Spleen (tissue), 11 donors: Measurements from ENCODE around the gene PSMD1. TPM values are rescaled to one million over a fixed set of nuclear protein-coding genes. Genes with fewer than 3 reads are reported as not detected.
A peak's percentile ranks its signal among the peaks of the same experiment; 100 is the strongest.

Experiments
- DNase-seq: peaks from one replicate; pipeline ENCODE4 v3.0.0-alpha.2; 2020
- H3K27ac ChIP-seq, 8 donors: fragments of 200-600 bp; sonication (generic) in 7 of 8; 1 replicate in 4 of 8; 2 replicates in 4 of 8; pipeline versions ENCODE4 v1.5.0 to v1.8.0; 2016 to 2021; ENCODE audit warnings: inconsistent platforms in 4 of 8, mild to moderate bottlenecking in 4 of 8, moderate library complexity in 1 of 8
- H3K27me3 ChIP-seq, 7 donors: fragments of 200-600 bp; sonication (generic) in 6 of 7; replicated peaks in 1 of 7; 1 replicate in 4 of 7; 2 replicates in 3 of 7; pipeline versions ENCODE4 v1.5.0 to v1.8.0; 2016 to 2021; ENCODE audit warnings: inconsistent platforms in 3 of 7, mild to moderate bottlenecking in 1 of 7
- H3K36me3 ChIP-seq, 6 donors: fragments of 200-600 bp; sonication (generic) in 5 of 6; 1 replicate in 4 of 6; 2 replicates in 2 of 6; pipeline versions ENCODE4 v1.5.0 to v1.8.0; 2016 to 2021; ENCODE audit warnings: inconsistent platforms in 2 of 6
- H3K4me1 ChIP-seq, 6 donors: fragments of 200-600 bp; sonication (generic) in 5 of 6; 1 replicate in 3 of 6; 2 replicates in 3 of 6; pipeline versions ENCODE4 v1.5.0 to v1.8.0; 2016 to 2021; ENCODE audit warnings: inconsistent platforms in 3 of 6
- H3K4me3 ChIP-seq, 8 donors: fragments of 200-600 bp; sonication (generic) in 7 of 8; 1 replicate in 4 of 8; 2 replicates in 4 of 8; pipeline versions ENCODE4 v1.5.0 to v1.8.0; 2016 to 2021; ENCODE audit warnings: inconsistent platforms in 4 of 8, mild to moderate bottlenecking in 4 of 8, moderate library complexity in 2 of 8
- H3K9me3 ChIP-seq, 8 donors: fragments of 200-600 bp; sonication (generic) in 7 of 8; 1 replicate in 4 of 8; 2 replicates in 4 of 8; pipeline versions ENCODE4 v1.5.0 to v1.8.0; 2016 to 2021; ENCODE audit warnings: inconsistent platforms in 4 of 8
- CTCF ChIP-seq, 11 experiments: fragments of 200-600 bp in 7 of 11; fragments of 450-650 bp in 4 of 11; sonication (generic) in 4 of 11; IDR thresholded peaks in 8 of 11; conservative IDR thresholded peaks in 3 of 11; 1 replicate in 7 of 11; 2 replicates in 4 of 11; pipeline versions ENCODE4 v1.4.0 to v1.8.0; 2016 to 2021; ENCODE audit warnings: antibody characterized with exemption in 11 of 11, inconsistent platforms in 4 of 11, mild to moderate bottlenecking in 1 of 11
- POLR2A ChIP-seq, 3 donors: fragments of 450-650 bp; IDR thresholded peaks; one replicate each; pipeline ENCODE4 v1.5.1; 2017; ENCODE audit warnings: antibody characterized with exemption in 3 of 3, mild to moderate bottlenecking in 1 of 3
- POLR2AphosphoS5 ChIP-seq, 3 donors: sonication (generic); formaldehyde crosslinking; IDR thresholded peaks; one replicate each; pipeline ENCODE4 v1.5.1; 2017; ENCODE audit warnings: antibody characterized with exemption in 3 of 3
- WGBS, 5 donors: extraction: QIAGEN DNeasy Blood & Tissue Kit in 3 of 5; methylation state at CpG; one replicate each; pipeline versions ENCODE4 v1.1.5 to v1.1.7; 2013 to 2018; 5-methylcytosine and 5-hydroxymethylcytosine counted together
- intact Hi-C: fragments of 100-400 bp; cut with DNase I; formaldehyde crosslinking; loops from one replicate; pipeline ENCODE4 v1.15.0; 2023; ENCODE audit warnings: low total_unique reads
- polyA plus RNA-seq, 3 donors: library from polyadenylated mRNA; stranded (reverse); fragments of 200-250 nt; gene quantifications; one replicate each; pipeline ENCODE4 v1.2.1, GENCODE V29; 2013
- total RNA-seq, 7 donors: library from RNA; depleted of rRNA in 3 of 7; stranded (reverse); fragments of >200 nt in 3 of 7; fragmentation: NEBNext Ultra II Directional in 4 of 7; extraction: Animal tissue kit (Norgen Biotek cat#: 25700) in 4 of 7; gene quantifications; one replicate each; pipeline versions ENCODE4 v1.1.0 to v1.2.1, GENCODE V29; 2016 to 2021
- donor health status: healthy with polysubstance abuse.
- donor health status: DM: no; HTN: no; CAD: no; lungs with moderate emphysema.
- donor health status: DM: no; HTN: no; CAD: no.
- donor health status: Bipolar disorder and iron deficiency.
- donor health status: healthy.
- donor health status: DM: no; HTN: no; CAD: no.
- donor health status: DM: yes; HTN: yes; CAD: no.

PSMD1 gene
- total and polyA plus RNA-seq, 10 donors, result 21.2 to 81.2 (median 53.4) TPM

DNA sequence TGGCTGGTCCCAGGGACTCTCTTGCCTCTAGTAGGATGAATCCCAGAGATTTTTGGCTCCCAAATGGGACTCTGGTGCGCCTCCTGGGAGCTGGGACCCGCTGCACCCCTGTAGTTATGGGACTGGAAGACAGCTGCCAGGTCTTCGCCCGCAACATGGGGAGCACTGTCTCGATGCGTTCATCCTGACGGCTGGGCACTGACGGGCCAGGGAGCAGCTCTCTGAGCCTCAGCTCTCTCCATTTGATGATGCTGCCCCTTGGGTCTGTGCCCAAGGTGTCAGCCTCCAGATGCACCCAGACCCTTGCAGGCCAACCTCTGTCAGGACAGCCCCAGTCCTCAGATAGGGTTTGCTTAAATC lies 132.5 kb downstream of the PSMD1 start:
- peaks cover 0 to 54% (median 25%) of the 10 kb centered on the region in 6 donors for H3K4me1 ChIP-seq
- H3K4me3 ChIP-seq, result no peak overlapping the region
- intact Hi-C loops, result no loop called here
- no peak for DNase-seq
- H3K36me3 ChIP-seq, result no peaks in the 10 kb centered on the region
- peaks cover 0 to 27% (median 6%) of the 10 kb centered on the region in 7 donors for H3K27me3 ChIP-seq
- TF ChIP-seq CTCF (IDR thresholded peaks at IDR 0.05 in 8 of 11, conservative IDR thresholded peaks at IDR 0.05 in 3 of 11) (no peak), POLR2AphosphoS5 (IDR thresholded peaks at IDR 0.05) (no peak), POLR2A (IDR thresholded peaks at IDR 0.05) (no peak)
- H3K27ac ChIP-seq, result peak overlapping the region in 5 of 8 donors; percentile 82 to 87 (median 85)
- WGBS, 5 donors, result 89 to 95% (median 95%) methylated on average over 8 of the region's 8 CpGs
- H3K9me3 ChIP-seq, result no peaks in the 10 kb centered on the region

DNA sequence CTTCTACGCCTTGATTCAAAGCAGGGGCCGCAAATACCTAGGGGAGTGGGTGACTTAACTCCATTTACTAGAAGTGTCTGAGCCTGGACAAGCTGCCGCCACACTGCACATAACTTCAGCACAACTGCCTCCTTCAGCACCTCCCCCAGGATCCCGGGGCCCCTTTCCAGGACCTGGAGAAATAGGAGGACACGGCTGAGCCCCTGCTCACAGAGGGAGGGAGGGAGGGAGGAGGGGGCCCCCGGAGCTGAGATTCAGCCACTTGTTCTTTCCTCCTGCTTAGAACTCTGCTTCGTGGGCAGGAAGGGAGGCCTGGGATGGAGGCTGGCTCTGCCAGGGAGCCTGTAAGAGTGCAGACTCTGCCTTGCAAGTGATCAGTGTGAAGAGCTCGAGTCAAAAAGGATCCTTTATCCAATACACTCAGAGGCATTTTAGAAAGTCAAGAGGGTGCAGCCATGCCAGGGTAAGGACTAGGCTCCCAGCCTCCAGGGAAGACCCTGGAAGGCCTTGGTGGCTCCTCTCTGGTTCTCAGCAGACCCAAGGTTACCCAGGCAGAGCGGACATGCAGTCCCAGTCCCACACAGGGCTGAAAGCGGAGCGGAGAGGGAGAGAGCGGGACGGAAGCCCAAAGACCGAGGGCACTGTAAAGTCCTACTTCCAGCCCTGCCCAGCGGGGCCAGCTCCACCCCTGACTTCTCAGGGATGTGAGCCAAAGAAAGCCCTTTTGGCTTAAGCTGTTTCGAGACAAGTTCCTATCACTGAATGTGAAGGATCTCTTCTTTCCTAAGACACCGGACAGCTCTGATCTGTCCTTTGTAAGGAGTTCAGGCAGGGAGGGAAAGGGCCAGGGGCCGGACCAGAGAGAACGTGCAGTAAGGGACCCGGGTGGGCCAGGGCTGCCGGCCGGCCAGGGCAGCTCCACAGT lies 133.2 kb downstream of the PSMD1 start:
- no peaks in the 10 kb centered on the region for H3K9me3 ChIP-seq
- 71 to 80% (median 72%) methylated on average over 22 of the region's 22 CpGs for WGBS, 5 donors
- H3K27me3 ChIP-seq, result peaks cover 0 to 27% (median 6%) of the 10 kb centered on the region in 7 donors
- intact Hi-C loops, result loop anchor here (10.0 kb wide), 1 partner anchor 85 kb away; no protein-coding TSS in a partner anchor
- no peaks in the 10 kb centered on the region for H3K36me3 ChIP-seq
- H3K4me3 ChIP-seq, result peak overlapping the region in 5 of 8 donors; percentile 9 to 53 (median 25)
- no peak for DNase-seq
- no peak for TF ChIP-seq POLR2A (IDR thresholded peaks at IDR 0.05)
- peak in 2 of 3 donors; percentile 48 to 51 for TF ChIP-seq POLR2AphosphoS5 (IDR thresholded peaks at IDR 0.05)
- peak overlapping the region; percentile 28 to 87 (median 84) for H3K27ac ChIP-seq
- peaks cover 0 to 47% (median 22%) of the 10 kb centered on the region in 6 donors for H3K4me1 ChIP-seq

GRCh38 chr2:231190531-231191197 lies 134.0 kb downstream of the PSMD1 start:
- DNase-seq, result no peak
- Histone ChIP-seq H3K4me1 (peaks cover 0 to 39% (median 13%) of the 10 kb centered on the region in 6 donors), H3K9me3 (no peaks in the 10 kb centered on the region), H3K27me3 (peaks cover 0 to 27% (median 6%) of the 10 kb centered on the region in 7 donors), H3K36me3 (no peaks in the 10 kb centered on the region), H3K27ac (peak overlapping the region; percentile 28 to 87 (median 84)), H3K4me3 (peak overlapping the region in 5 of 8 donors; percentile 9 to 53 (median 25))
- intact Hi-C loops, result loop anchor here (10.0 kb wide), 1 partner anchor 86 kb away; no protein-coding TSS in a partner anchor
- TF ChIP-seq POLR2AphosphoS5 (IDR thresholded peaks at IDR 0.05), result peak in 2 of 3 donors; percentile 38 to 80
- TF ChIP-seq CTCF (IDR thresholded peaks at IDR 0.05 in 8 of 11, conservative IDR thresholded peaks at IDR 0.05 in 3 of 11), result no peak
- no peak for TF ChIP-seq POLR2A (IDR thresholded peaks at IDR 0.05)
- 23 to 32% (median 29%) methylated on average over 32 to 42 of the region's 42 CpGs for WGBS, 5 donors

DNA sequence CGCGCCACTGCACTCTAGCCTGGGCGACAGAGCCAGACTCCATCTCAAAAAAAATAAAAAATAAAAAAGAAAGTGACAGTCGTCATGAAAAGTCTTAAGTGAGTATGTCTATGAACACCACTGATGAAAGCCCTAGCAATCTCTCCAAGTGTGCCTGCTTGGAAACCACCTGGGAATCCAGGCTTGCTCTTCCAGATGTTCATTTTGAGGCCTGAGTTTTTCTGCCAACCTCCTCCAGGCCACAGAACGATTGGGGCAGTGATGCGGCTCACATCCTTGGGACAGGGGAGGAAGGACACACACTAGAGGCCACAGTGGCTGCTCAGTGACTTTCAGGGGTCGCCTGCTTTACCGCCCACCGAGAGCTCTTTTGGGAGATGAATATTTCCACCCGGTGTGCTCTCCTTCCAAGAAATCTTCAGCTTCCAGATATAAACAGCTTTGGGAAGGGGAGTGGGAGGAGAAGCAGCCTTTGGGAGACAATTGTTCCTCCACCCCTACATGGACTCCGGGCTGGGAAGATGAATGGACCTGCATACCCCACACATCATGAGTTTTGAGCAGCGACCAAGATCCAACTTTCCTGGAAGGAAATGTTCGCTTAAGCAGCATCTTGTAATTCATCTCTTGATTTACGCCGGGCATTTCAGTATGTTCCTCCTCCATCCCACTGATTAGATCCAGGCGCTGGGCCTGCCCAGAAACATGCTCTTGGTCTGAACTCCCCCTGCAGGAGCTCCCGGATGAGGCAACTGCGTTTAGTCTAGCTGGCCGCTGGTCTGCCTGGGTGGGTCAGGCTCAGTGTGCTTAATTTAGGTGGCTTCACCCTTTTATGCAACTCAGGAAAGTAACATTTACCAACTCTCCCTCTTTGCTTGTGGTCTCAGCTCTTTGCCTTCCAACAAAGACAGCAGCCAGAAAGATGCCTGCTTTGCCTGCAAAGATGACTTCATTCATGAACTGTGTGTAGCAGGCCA lies 135.5 kb downstream of the PSMD1 start:
- 72 to 81% (median 80%) methylated on average over 19 of the region's 19 CpGs for WGBS, 5 donors
- Histone ChIP-seq H3K4me1 (peaks cover 0 to 33% (median 12%) of the 10 kb centered on the region in 6 donors), H3K9me3 (no peaks in the 10 kb centered on the region), H3K4me3 (no peak overlapping the region), H3K36me3 (no peaks in the 10 kb centered on the region), H3K27ac (peak overlapping the region in 5 of 8 donors; percentile 32 to 87 (median 45)), H3K27me3 (peaks cover 0 to 27% (median 6%) of the 10 kb centered on the region in 7 donors)
- intact Hi-C loops, result loop anchor here (10.0 kb wide), 1 partner anchor 87 kb away; no protein-coding TSS in a partner anchor
- DNase-seq, result no peak
- no peak for TF ChIP-seq POLR2AphosphoS5 (IDR thresholded peaks at IDR 0.05)
- TF ChIP-seq CTCF (IDR thresholded peaks at IDR 0.05 in 8 of 11, conservative IDR thresholded peaks at IDR 0.05 in 3 of 11), result peak in 9 of 11 experiments; percentile 21 to 58 (median 43)
